Karpas-422 (cell line): ENCODE measurements around the gene TRMU. TPM values are rescaled to one million over a fixed set of nuclear protein-coding genes. Genes with fewer than 3 reads are reported as not detected.

Source experiments
- DNase-seq: peaks from one replicate; pipeline ENCODE4 v3.0.0-alpha.2; 2015
- H2AFZ ChIP-seq: fragments of 200-600 bp; sonication (generic); 2 replicates; pipeline ENCODE4 v1.6.1; 2014; ENCODE audit warnings: antibody characterized with exemption, low read length, mixed read lengths
- H3K27ac ChIP-seq: fragments of 200-600 bp; sonication (generic); 2 replicates; pipeline ENCODE4 v1.5.1; 2014; ENCODE audit warnings: mild to moderate bottlenecking, low read length, moderate library complexity
- H3K27me3 ChIP-seq: fragments of 200-600 bp; sonication (generic); 2 replicates; pipeline ENCODE4 v1.6.1; 2014; ENCODE audit warnings: low read length, mixed read lengths
- H3K36me3 ChIP-seq: fragments of 200-600 bp; sonication (generic); 2 replicates; pipeline ENCODE4 v1.6.1; 2014; ENCODE audit warnings: low read length, mixed read lengths; ENCODE audit not compliant: insufficient read depth
- H3K4me1 ChIP-seq: fragments of 200-600 bp; sonication (generic); 2 replicates; pipeline ENCODE4 v1.6.1; 2014; ENCODE audit warnings: mild to moderate bottlenecking, low read length, mixed read lengths
- H3K4me2 ChIP-seq: fragments of 200-600 bp; sonication (generic); 2 replicates; pipeline ENCODE4 v1.6.1; 2014; ENCODE audit warnings: low read length, low read depth, mild to moderate bottlenecking; ENCODE audit not compliant: poor library complexity, severe bottlenecking
- H3K4me3 ChIP-seq: fragments of 200-600 bp; sonication (generic); 2 replicates; pipeline ENCODE4 v1.5.1; 2014; ENCODE audit warnings: mild to moderate bottlenecking, antibody characterized with exemption, low read length, mixed read lengths
- H3K79me2 ChIP-seq: fragments of 200-600 bp; sonication (generic); 2 replicates; pipeline ENCODE4 v1.6.1; 2014; ENCODE audit warnings: mild to moderate bottlenecking, low read length, mixed read lengths
- H3K9ac ChIP-seq: fragments of 200-600 bp; sonication (generic); 2 replicates; pipeline ENCODE4 v1.6.0; 2014; ENCODE audit warnings: low read length
- H3K9me2 ChIP-seq: fragments of 200-600 bp; sonication (generic), shearing (Covaris generic); replicated peaks from 2 replicates; pipeline ENCODE4 v1.6.0; 2014; ENCODE audit warnings: mild to moderate bottlenecking, low read length, moderate library complexity; ENCODE audit not compliant: insufficient read depth
- H3K9me3 ChIP-seq: fragments of 300-700, 200-600 bp; sonication (generic); 2 replicates; pipeline ENCODE4 v1.6.1; 2014; ENCODE audit warnings: low read length, mixed read lengths
- H4K20me1 ChIP-seq: fragments of 200-600 bp; sonication (generic); 2 replicates; pipeline ENCODE4 v1.6.1; 2014; ENCODE audit warnings: mild to moderate bottlenecking, antibody characterized with exemption, low read length, low read depth; ENCODE audit not compliant: insufficient read depth
- total RNA-seq: library from RNA; depleted of rRNA; stranded (reverse); fragments of >200 nt; shearing (Covaris generic); gene quantifications from 2 replicates; pipeline ENCODE4 v1.2.3, GENCODE V29; 2014; ENCODE audit warnings: low replicate concordance; rRNA removed

The TRMU gene, protein sequence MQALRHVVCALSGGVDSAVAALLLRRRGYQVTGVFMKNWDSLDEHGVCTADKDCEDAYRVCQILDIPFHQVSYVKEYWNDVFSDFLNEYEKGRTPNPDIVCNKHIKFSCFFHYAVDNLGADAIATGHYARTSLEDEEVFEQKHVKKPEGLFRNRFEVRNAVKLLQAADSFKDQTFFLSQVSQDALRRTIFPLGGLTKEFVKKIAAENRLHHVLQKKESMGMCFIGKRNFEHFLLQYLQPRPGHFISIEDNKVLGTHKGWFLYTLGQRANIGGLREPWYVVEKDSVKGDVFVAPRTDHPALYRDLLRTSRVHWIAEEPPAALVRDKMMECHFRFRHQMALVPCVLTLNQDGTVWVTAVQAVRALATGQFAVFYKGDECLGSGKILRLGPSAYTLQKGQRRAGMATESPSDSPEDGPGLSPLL
- 48.4 and 61.0 TPM in 2 replicates for total RNA-seq

DNA sequence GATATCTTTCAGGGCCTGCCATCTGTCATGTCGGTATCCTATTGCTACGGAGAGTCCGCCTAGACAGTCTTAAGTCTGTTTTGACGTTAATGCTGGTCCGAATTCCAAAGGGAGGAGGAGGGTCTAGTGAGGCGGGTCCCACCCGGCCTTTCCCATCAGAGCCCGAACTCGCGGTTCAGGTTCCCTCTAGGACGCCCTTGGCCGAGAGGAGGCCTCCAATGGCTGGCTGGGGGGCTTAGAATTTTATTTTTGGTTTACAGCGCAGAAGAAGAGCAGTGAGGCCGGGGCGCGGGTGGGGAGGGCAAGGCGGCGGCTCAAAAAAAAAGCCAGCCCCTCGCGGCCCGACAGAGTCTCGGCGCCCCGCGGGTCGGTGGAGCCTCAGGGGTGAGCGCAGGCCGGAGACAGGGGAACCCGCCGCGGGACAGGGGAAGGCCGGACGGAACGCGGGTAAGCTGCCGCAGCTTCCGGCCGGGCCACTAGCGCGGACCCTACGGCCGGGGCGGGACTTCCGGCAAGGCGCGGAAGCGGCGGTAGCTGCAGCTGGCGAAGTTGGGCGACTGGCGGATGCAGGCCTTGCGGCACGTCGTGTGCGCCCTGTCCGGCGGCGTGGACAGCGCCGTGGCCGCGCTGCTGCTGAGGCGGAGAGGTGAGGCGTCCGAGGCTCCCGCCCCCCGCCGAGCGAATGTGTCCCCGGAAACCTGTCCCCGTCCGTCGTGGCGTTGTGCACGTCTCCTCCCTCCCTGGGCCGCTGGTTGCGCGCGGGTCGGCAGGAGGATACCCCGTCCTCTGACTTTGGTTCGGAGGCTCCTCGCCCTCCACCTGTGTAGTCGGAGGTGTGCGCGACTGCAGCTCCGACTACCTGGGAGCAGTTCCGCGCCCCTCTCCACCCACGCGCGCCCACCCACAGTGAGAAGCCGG, at the start of gene TRMU:
Gene TRMU, plus strand, starts transcription at position 514 of the 918 bp plus-strand sequence. Its CDS starts 51 bp downstream, at position 565.
- Histone ChIP-seq H3K9ac (peak within 1 kb of the TSS; percentile 96), H3K4me2 (peak within 1 kb of the TSS; percentile 73), H3K27ac (peak within 1 kb of the TSS; percentile 66), H3K9me3 (no peaks in the 10 kb centered on the region), H3K4me3 (peak within 1 kb of the TSS; percentile 96), H3K27me3 (no peaks in the 10 kb centered on the region), H3K4me1 (peaks cover 18% of the 10 kb centered on the region), H3K36me3 (peaks cover 28% of the 10 kb centered on the region; the same call in 1 of the 2 replicates), H4K20me1 (peaks cover 11% of the 10 kb centered on the region; the same call in 1 of the 2 replicates), H3K79me2 (peaks cover 45% of the 10 kb centered on the region), H3K9me2 (no peaks in the 10 kb centered on the region), H2AFZ (peak within 1 kb of the TSS; percentile 89)
- DNase-seq = peak; percentile 95

DNA sequence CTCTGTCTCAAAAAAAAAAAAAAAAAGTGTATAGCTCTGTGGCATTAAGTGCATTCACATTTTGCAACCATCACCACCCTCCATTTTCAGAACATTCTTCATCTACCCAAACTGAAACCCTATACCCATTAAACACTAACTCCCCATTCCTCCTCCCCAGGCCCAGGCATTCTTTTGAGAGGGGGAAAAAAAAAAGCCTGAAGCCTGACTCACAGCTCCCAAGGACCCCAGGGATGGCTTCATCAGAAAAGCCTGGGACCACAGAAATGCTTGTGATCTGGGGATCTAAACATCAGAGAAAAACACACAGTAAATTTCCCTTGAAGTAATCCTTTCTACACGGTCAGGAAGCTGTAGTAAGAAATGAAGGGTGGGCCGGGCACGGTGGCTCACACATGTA, 49.5 kb upstream of the TRMU start:
- Histone ChIP-seq H3K79me2 (peaks cover 16% of the 10 kb centered on the region), H3K9me2 (no peaks in the 10 kb centered on the region), H3K9ac (no peak overlapping the region), H4K20me1 (no peaks in the 10 kb centered on the region), H3K4me2 (no peak overlapping the region), H3K4me1 (peaks cover 15% of the 10 kb centered on the region), H3K9me3 (no peaks in the 10 kb centered on the region), H2AFZ (no peak overlapping the region), H3K27me3 (no peaks in the 10 kb centered on the region), H3K4me3 (no peak overlapping the region), H3K36me3 (peaks cover 7% of the 10 kb centered on the region), H3K27ac (no peak overlapping the region)
- DNase-seq = no peak

GRCh38 chr22:46286941-46287872, 48.3 kb upstream of the TRMU start:
- H3K9ac ChIP-seq = peak overlapping the region; percentile 91
- peak overlapping the region; percentile 68 for H3K27ac ChIP-seq
- H3K79me2 ChIP-seq = peaks cover 16% of the 10 kb centered on the region
- peak overlapping the region; percentile 84 for H3K4me3 ChIP-seq
- DNase-seq = no peak
- H4K20me1 ChIP-seq = no peaks in the 10 kb centered on the region
- H3K9me2 ChIP-seq = no peaks in the 10 kb centered on the region
- peak overlapping the region; percentile 84 for H3K4me2 ChIP-seq
- H3K27me3 ChIP-seq = no peaks in the 10 kb centered on the region
- peaks cover 10% of the 10 kb centered on the region for H3K36me3 ChIP-seq
- H2AFZ ChIP-seq = no peak overlapping the region
- H3K4me1 ChIP-seq = peaks cover 15% of the 10 kb centered on the region
- no peaks in the 10 kb centered on the region for H3K9me3 ChIP-seq

DNA sequence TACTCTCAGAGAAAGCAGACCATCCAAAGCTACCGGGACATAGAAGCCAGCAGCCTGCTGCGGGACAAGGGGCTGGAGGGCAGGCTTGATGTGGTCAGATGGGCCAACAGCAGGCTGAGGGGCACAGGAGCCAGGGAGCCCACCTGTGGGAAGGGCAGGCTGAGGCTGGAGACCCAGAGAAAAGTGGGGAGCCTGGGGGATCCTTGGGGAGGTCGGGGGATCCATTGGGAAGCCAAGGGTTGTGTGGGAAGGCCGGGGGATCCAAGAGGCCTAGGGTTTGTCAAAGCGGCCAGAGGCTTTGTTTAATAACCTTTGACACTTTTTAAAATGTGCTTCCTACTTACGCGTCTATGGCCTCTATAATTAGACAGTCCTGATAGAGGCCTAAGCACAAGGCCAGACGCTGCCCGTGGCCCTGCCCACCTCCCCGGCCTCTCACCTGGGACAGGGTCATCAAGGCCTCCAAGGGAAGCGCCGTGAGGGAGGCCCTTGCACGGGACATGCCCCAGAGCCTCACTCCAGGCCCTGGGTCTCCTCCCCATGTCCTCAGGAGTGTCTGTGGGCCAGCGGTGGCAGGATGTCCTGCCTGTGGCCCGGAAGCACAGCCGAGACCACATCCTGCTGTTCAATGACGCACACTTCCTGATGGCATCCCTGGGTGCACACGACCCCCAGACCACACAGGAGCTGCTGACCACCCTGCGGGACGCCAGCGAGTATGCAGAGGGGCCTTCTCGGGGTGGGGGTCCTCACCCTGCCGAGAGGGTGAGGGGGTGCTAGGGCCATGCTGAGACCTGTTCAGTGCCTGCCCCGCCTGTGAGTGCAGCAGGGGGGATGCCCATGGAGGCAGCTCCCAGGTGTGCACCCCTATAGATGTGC, 47.4 kb upstream of the TRMU start:
- no peak overlapping the region for H2AFZ ChIP-seq
- H3K9ac ChIP-seq = peak overlapping the region; percentile 91
- H3K27ac ChIP-seq = peak overlapping the region; percentile 68
- H3K9me2 ChIP-seq = no peaks in the 10 kb centered on the region
- H3K27me3 ChIP-seq = no peaks in the 10 kb centered on the region
- H3K79me2 ChIP-seq = peaks cover 16% of the 10 kb centered on the region
- no peaks in the 10 kb centered on the region for H4K20me1 ChIP-seq
- H3K4me3 ChIP-seq = peak overlapping the region; percentile 84
- H3K4me2 ChIP-seq = peak overlapping the region; percentile 84
- peaks cover 16% of the 10 kb centered on the region for H3K36me3 ChIP-seq
- H3K4me1 ChIP-seq = peaks cover 24% of the 10 kb centered on the region
- H3K9me3 ChIP-seq = no peaks in the 10 kb centered on the region
- peak; percentile 74 for DNase-seq

- Histone ChIP-seq H3K9ac (peak overlapping the region; percentile 91), H3K79me2 (peaks cover 16% of the 10 kb centered on the region), H4K20me1 (no peaks in the 10 kb centered on the region), H3K9me2 (no peaks in the 10 kb centered on the region), H3K36me3 (peaks cover 15% of the 10 kb centered on the region), H3K4me2 (peak overlapping the region; percentile 84), H3K27ac (peak overlapping the region; percentile 68), H2AFZ (no peak overlapping the region), H3K4me3 (peak overlapping the region; percentile 84), H3K9me3 (no peaks in the 10 kb centered on the region), H3K4me1 (peaks cover 29% of the 10 kb centered on the region), H3K27me3 (no peaks in the 10 kb centered on the region)
- DNase-seq = no peak
Measured at GRCh38 chr22:46288846-46289243, 46.7 kb upstream of the TRMU start.

DNA sequence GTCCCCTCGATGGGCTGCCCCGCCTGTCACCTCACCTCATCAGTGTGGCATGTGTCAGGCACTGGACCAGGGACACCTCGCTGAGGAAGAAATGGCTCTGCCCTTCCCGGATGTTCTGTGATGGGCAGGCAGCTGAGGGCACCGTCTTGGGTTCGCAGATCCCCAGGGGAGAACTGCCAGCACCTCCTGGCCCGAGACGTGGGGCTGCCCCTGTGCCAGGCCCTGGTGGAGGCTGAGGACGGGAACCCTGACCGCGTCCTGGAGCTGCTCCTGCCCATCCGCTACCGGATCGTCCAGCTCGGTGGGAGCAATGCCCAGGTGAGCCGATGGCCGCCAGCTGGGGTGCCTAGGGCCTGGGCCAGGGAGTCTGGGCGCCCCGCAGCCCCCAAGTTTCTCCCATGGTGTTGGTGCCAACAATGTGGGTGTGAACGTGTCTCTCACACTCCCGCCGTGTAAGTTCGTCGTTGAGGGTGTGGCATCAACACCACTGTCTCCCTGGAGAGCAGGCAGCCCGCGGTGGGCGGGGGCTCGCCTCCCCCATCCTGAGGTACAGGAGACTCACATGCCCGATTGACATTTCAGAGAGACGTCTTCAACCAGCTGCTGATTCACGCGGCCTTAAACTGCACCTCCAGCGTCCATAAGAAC, 46.1 kb upstream of the TRMU start:
- Histone ChIP-seq H3K4me3 (no peak overlapping the region), H3K9ac (peak overlapping the region; percentile 91; the same call in 1 of the 2 replicates), H3K9me2 (no peaks in the 10 kb centered on the region), H3K36me3 (peaks cover 10% of the 10 kb centered on the region), H3K27me3 (no peaks in the 10 kb centered on the region), H2AFZ (no peak overlapping the region), H3K27ac (no peak overlapping the region), H3K4me1 (peaks cover 29% of the 10 kb centered on the region), H4K20me1 (no peaks in the 10 kb centered on the region), H3K79me2 (peaks cover 16% of the 10 kb centered on the region), H3K9me3 (no peaks in the 10 kb centered on the region), H3K4me2 (no peak overlapping the region)
- no peak for DNase-seq
